ENCODE results near the gene HIVEP2. TPM values are rescaled to one million over a fixed set of nuclear protein-coding genes. Genes with fewer than 3 reads are reported as not detected.

The HIVEP2 gene
- total RNA-seq, 5 donors from 2014 or later (not counting 1 experiment from before 2014, with no cell fraction given) = 71.4 to 81.4 (median 75.2) TPM

- Mint-ChIP-seq H3K36me3 (peaks cover 73% of the 10 kb centered on the region), H3K27ac (peak overlapping the region in 1 of 2 donors; percentile 35), H3K4me3 (no peak overlapping the region), H3K9me3 (no peaks in the 10 kb centered on the region), H3K27me3 (no peaks in the 10 kb centered on the region), H3K4me1 (peaks cover 49 to 62% (median 56%) of the 10 kb centered on the region in 3 donors)
- Histone ChIP-seq H3K27me3 (replicated peaks in 1 of 2; ENCODE audit: control insufficient read depth in 2 of 2, extremely low read depth in 1 of 2, insufficient read depth in 2 of 2, low read length in 1 of 2) (no peaks in the 10 kb centered on the region), H3K27ac (ENCODE audit: low read length) (no peak overlapping the region), H3K36me3 (ENCODE audit: control insufficient read depth in 2 of 2, extremely low read depth in 1 of 2, insufficient read depth in 1 of 2, low read length in 1 of 2) (peaks cover 7 to 86% of the 10 kb centered on the region in 2 donors), H3K4me3 (ENCODE audit: control insufficient read depth in 1 of 2, extremely low read depth in 1 of 2, low read length in 1 of 2) (no peak overlapping the region), H3K9me3 (no peaks in the 10 kb centered on the region), H3K4me1 (ENCODE audit: control insufficient read depth in 1 of 2, extremely low read depth in 1 of 2, insufficient read depth in 2 of 2, low read length in 2 of 2) (no peaks in the 10 kb centered on the region)
- WGBS (ENCODE audit: insufficient coverage) = no CpG with 5 or more reads among the region's 4 CpGs
- ChIA-PET CTCF (no interaction called here), POLR2A (no interaction called here)
- ATAC-seq (replicated peaks in 1 of 4) = no peak
- no peak for DNase-seq
Measured at GRCh38 chr6:142758629-142759025, 186.3 kb downstream of the HIVEP2 start.

GRCh38 chr6:142757852-142758628, 186.9 kb downstream of the HIVEP2 start:
- Histone ChIP-seq H3K4me1 (ENCODE audit: control insufficient read depth in 1 of 2, extremely low read depth in 1 of 2, insufficient read depth in 2 of 2, low read length in 2 of 2) (no peaks in the 10 kb centered on the region), H3K27me3 (replicated peaks in 1 of 2; ENCODE audit: control insufficient read depth in 2 of 2, extremely low read depth in 1 of 2, insufficient read depth in 2 of 2, low read length in 1 of 2) (no peaks in the 10 kb centered on the region), H3K27ac (ENCODE audit: low read length) (no peak overlapping the region), H3K9me3 (no peaks in the 10 kb centered on the region), H3K36me3 (ENCODE audit: control insufficient read depth in 2 of 2, extremely low read depth in 1 of 2, insufficient read depth in 1 of 2, low read length in 1 of 2) (peaks cover 7 to 86% of the 10 kb centered on the region in 2 donors), H3K4me3 (ENCODE audit: control insufficient read depth in 1 of 2, extremely low read depth in 1 of 2, low read length in 1 of 2) (no peak overlapping the region)
- H3K36me3 Mint-ChIP-seq = peaks cover 74% of the 10 kb centered on the region
- ChIA-PET CTCF (no interaction called here), POLR2A (no interaction called here)
- H3K4me1 Mint-ChIP-seq = peaks cover 45 to 56% (median 51%) of the 10 kb centered on the region in 3 donors
- no peak for ATAC-seq (replicated peaks in 1 of 4)
- WGBS (ENCODE audit: insufficient coverage) = 96% methylated on average over 3 of the region's 4 CpGs
- H3K9me3 Mint-ChIP-seq = no peaks in the 10 kb centered on the region
- H3K4me3 Mint-ChIP-seq = no peak overlapping the region
- H3K27me3 Mint-ChIP-seq = no peaks in the 10 kb centered on the region
- DNase-seq = no peak
- peak overlapping the region; percentile 70 for H3K27ac Mint-ChIP-seq

DNA sequence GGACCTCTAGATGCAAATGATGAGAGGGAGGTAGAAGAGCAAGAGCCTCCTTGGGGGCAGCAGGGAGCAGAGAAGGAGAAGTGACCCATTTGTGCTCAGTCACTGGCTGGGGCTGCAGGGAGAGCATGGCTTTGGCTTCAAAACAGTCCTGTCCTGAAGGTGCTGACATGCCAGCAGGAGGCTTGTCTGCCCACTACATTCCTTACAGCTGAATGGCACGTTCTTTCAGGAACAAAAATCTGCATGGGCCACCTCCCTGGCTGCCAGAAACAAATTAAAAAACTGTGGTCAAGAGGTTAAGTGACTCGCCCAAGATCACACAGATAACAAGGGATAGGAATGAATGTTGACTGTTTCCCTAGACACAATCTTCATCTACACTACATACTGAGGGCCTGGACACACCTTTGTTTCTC, 188.8 kb downstream of the HIVEP2 start:
- Mint-ChIP-seq H3K4me1 (peaks cover 35 to 45% (median 40%) of the 10 kb centered on the region in 3 donors), H3K27ac (peak overlapping the region; percentile 75 to 77)

DNA sequence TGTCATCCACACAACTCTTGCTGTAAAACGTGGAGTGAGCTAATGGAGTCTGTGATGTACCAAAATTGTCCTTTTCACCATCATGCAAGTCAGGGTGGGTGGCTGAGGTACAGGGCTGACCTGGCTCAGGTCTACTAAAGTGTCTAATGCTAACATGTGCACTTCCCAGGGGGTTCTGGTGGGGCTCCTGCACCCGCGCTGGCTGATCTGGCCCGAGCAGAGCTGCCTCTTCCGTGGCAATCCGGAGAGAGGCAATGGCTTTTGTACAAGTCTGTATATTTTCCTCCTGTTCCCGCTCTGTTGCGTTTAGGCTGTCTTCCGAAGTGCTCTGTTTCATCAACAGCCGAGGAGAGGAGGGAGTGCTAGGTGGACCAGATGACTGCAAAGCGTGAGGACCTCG, 191.8 kb downstream of the HIVEP2 start:
- Mint-ChIP-seq H3K27ac (peak overlapping the region; percentile 37 to 56), H3K4me1 (peaks cover 33 to 42% (median 38%) of the 10 kb centered on the region in 3 donors), H3K27me3 (no peaks in the 10 kb centered on the region), H3K36me3 (peaks cover 39% of the 10 kb centered on the region), H3K9me3 (no peaks in the 10 kb centered on the region), H3K4me3 (no peak overlapping the region)
- WGBS (ENCODE audit: insufficient coverage) = 100% methylated on average over 6 of the region's 12 CpGs
- no peaks in the 10 kb centered on the region for H3K4me1 ChIP-seq (ENCODE audit: control insufficient read depth in 1 of 2, extremely low read depth in 1 of 2, insufficient read depth in 2 of 2, low read length in 2 of 2)
- no peaks in the 10 kb centered on the region for H3K9me3 ChIP-seq
- ATAC-seq (replicated peaks in 1 of 4) (no peak), DNase-seq (no peak)
- no peaks in the 10 kb centered on the region for H3K27me3 ChIP-seq (replicated peaks in 1 of 2; ENCODE audit: control insufficient read depth in 2 of 2, extremely low read depth in 1 of 2, insufficient read depth in 2 of 2, low read length in 1 of 2)
- POLR2A ChIA-PET = no interaction called here
- CTCF ChIA-PET = interaction anchor here in 1 of 2 donors (0.6 kb wide), 1 partner anchor 102 kb away, joined by 3 read pairs; no protein-coding TSS in a partner anchor
- H3K36me3 ChIP-seq (ENCODE audit: control insufficient read depth in 2 of 2, extremely low read depth in 1 of 2, insufficient read depth in 1 of 2, low read length in 1 of 2) = peaks cover 9 to 46% of the 10 kb centered on the region in 2 donors
- no peak overlapping the region for H3K27ac ChIP-seq (ENCODE audit: low read length)
- no peak overlapping the region for H3K4me3 ChIP-seq (ENCODE audit: control insufficient read depth in 1 of 2, extremely low read depth in 1 of 2, low read length in 1 of 2)

More for the DNA sequence above, 188.8 kb downstream of the HIVEP2 start:
- Mint-ChIP-seq H3K4me3 (no peak overlapping the region), H3K36me3 (peaks cover 65% of the 10 kb centered on the region), H3K9me3 (no peaks in the 10 kb centered on the region), H3K27me3 (no peaks in the 10 kb centered on the region)
- Histone ChIP-seq H3K27ac (ENCODE audit: low read length) (no peak overlapping the region), H3K36me3 (ENCODE audit: control insufficient read depth in 2 of 2, extremely low read depth in 1 of 2, insufficient read depth in 1 of 2, low read length in 1 of 2) (peaks cover 11 to 76% of the 10 kb centered on the region in 2 donors), H3K4me1 (ENCODE audit: control insufficient read depth in 1 of 2, extremely low read depth in 1 of 2, insufficient read depth in 2 of 2, low read length in 2 of 2) (no peaks in the 10 kb centered on the region), H3K4me3 (ENCODE audit: control insufficient read depth in 1 of 2, extremely low read depth in 1 of 2, low read length in 1 of 2) (no peak overlapping the region), H3K27me3 (replicated peaks in 1 of 2; ENCODE audit: control insufficient read depth in 2 of 2, extremely low read depth in 1 of 2, insufficient read depth in 2 of 2, low read length in 1 of 2) (no peaks in the 10 kb centered on the region), H3K9me3 (no peaks in the 10 kb centered on the region)
- WGBS (ENCODE audit: insufficient coverage) = no CpG with 5 or more reads among the region's 2 CpGs
- POLR2A ChIA-PET = no interaction called here
- CTCF ChIA-PET = no interaction called here
- DNase-seq (no peak), ATAC-seq (replicated peaks in 1 of 4) (no peak)

- Mint-ChIP-seq H3K4me3 (no peak overlapping the region), H3K9me3 (no peaks in the 10 kb centered on the region), H3K27ac (no peak overlapping the region), H3K4me1 (peaks cover 26 to 35% (median 32%) of the 10 kb centered on the region in 3 donors), H3K27me3 (no peaks in the 10 kb centered on the region), H3K36me3 (peaks cover 31% of the 10 kb centered on the region)
- DNase-seq (no peak), ATAC-seq (replicated peaks in 1 of 4) (no peak)
- peaks cover 4 to 37% of the 10 kb centered on the region in 2 donors for H3K36me3 ChIP-seq (ENCODE audit: control insufficient read depth in 2 of 2, extremely low read depth in 1 of 2, insufficient read depth in 1 of 2, low read length in 1 of 2)
- no peak overlapping the region for H3K27ac ChIP-seq (ENCODE audit: low read length)
- no peaks in the 10 kb centered on the region for H3K9me3 ChIP-seq
- ChIA-PET POLR2A (no interaction called here), CTCF (interaction anchor here in 1 of 2 donors (0.6 to 0.8 kb wide), 3 partner anchors 10 to 102 kb away, joined by 3 to 4 read pairs (median 3); no protein-coding TSS in a partner anchor)
- H3K4me3 ChIP-seq (ENCODE audit: control insufficient read depth in 1 of 2, extremely low read depth in 1 of 2, low read length in 1 of 2) = no peak overlapping the region
- WGBS (ENCODE audit: insufficient coverage) = no CpG with 5 or more reads among the region's 2 CpGs
- no peaks in the 10 kb centered on the region for H3K27me3 ChIP-seq (replicated peaks in 1 of 2; ENCODE audit: control insufficient read depth in 2 of 2, extremely low read depth in 1 of 2, insufficient read depth in 2 of 2, low read length in 1 of 2)
- no peaks in the 10 kb centered on the region for H3K4me1 ChIP-seq (ENCODE audit: control insufficient read depth in 1 of 2, extremely low read depth in 1 of 2, insufficient read depth in 2 of 2, low read length in 2 of 2)
Measured at GRCh38 chr6:142752348-142752747, 192.6 kb downstream of the HIVEP2 start.

DNA sequence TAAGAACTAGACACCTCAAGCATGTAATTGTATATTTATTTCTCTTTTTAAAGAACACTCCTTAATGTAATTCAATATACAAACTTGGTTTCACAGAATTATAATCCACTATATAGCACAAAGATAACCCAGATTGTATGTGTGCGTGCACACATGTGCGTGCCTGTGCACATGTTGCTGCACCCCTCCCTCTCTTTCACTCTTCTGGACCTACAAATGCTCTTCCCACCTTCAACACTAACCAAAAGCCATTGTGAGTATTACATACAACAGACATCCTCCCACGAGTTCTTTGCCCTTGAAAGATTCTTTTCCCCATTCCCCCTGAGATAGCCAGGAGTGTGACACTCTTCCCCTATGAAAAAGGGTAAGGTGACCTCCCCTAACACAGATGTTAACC, 193.5 kb downstream of the HIVEP2 start:
- Mint-ChIP-seq H3K36me3 (peaks cover 24% of the 10 kb centered on the region), H3K9me3 (no peaks in the 10 kb centered on the region), H3K4me3 (no peak overlapping the region), H3K27me3 (no peaks in the 10 kb centered on the region), H3K27ac (peak overlapping the region in 1 of 2 donors; percentile 17), H3K4me1 (peaks cover 24 to 33% (median 30%) of the 10 kb centered on the region in 3 donors)
- WGBS (ENCODE audit: insufficient coverage) = 98% methylated on average over 3 of the region's 3 CpGs
- no peak overlapping the region for H3K27ac ChIP-seq (ENCODE audit: low read length)
- DNase-seq (no peak), ATAC-seq (replicated peaks in 1 of 4) (peak in 1 of 4 experiments; percentile 12)
- POLR2A ChIA-PET = no interaction called here
- CTCF ChIA-PET = interaction anchor here in 1 of 2 donors (0.6 to 1.2 kb wide), 2 partner anchors 50 to 675 kb away, joined by 3 to 4 read pairs; no protein-coding TSS in a partner anchor
- H3K27me3 ChIP-seq (replicated peaks in 1 of 2; ENCODE audit: control insufficient read depth in 2 of 2, extremely low read depth in 1 of 2, insufficient read depth in 2 of 2, low read length in 1 of 2) = no peaks in the 10 kb centered on the region
- H3K36me3 ChIP-seq (ENCODE audit: control insufficient read depth in 2 of 2, extremely low read depth in 1 of 2, insufficient read depth in 1 of 2, low read length in 1 of 2) = peaks cover 4 to 28% of the 10 kb centered on the region in 2 donors
- peaks cover 0 to 2% of the 10 kb centered on the region in 2 experiments for H3K4me1 ChIP-seq (ENCODE audit: control insufficient read depth in 1 of 2, extremely low read depth in 1 of 2, insufficient read depth in 2 of 2, low read length in 2 of 2)
- no peaks in the 10 kb centered on the region for H3K9me3 ChIP-seq
- H3K4me3 ChIP-seq (ENCODE audit: control insufficient read depth in 1 of 2, extremely low read depth in 1 of 2, low read length in 1 of 2) = no peak overlapping the region

Data from T-cell (primary cell).